HT-29 (cell line): ENCODE results near the gene FAM136A. TPM values are rescaled to one million over a fixed set of nuclear protein-coding genes. Genes with fewer than 3 reads are reported as not detected.
"Not testable (repeated sequence)": the region's sequence is repeated elsewhere in the genome, so short reads cannot be mapped to it uniquely, and the experiment has no call there.

ENCODE experiments used
- DNase-seq: peaks from one replicate; pipeline ENCODE4 v3.0.0-alpha.2; 2015; ENCODE audit warnings: low spot score
- small RNA-seq: library from RNA; depleted of rRNA; stranded (forward); fragments of <200 nt; gene quantifications from one replicate; pipeline ENCODE3, GENCODE V24; 2014
- total RNA-seq: library from RNA; depleted of rRNA; stranded (reverse); fragments of >200 nt; shearing (Covaris generic); gene quantifications from 2 replicates; pipeline ENCODE4 v1.2.3, GENCODE V29; 2014; rRNA removed

The FAM136A gene
- total RNA-seq, 1 experiment from 2014 or later: 73.6 TPM

DNA sequence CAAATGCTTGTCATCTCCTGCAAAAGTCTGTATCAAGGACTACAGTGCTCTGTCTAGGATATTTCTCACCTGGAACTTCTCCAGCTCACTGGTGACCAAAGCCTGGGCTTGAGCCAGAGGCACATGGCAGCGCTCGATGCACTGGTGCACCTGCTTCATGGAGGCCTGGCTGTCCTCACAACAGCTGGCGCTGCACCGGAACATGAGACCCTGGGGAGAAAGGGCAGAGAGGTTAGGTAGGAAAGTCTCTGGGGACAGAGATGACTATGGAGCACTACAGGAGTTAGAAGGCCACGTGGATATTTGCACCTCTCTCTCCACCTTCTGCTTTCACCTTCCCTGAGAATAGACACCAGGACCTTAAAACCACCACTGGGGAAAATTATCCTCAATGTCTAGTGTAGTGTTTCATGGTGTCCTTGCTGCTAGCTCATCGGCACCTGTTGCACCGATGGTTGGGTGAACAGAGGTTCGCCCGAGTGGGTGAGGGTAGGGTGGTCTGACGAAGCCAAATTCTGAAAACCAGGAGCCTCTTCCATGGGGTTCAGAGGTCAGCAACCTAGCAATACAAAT is 1.0 kb downstream of the FAM136A start:
- DNase-seq: no peak

GRCh38 chr2:70297828-70298227 is 4.0 kb downstream of the FAM136A start:
- DNase-seq: not testable (repeated sequence)

- no peak for DNase-seq
These were observed 18.2 kb downstream of the FAM136A start for GRCh38 chr2:70283500-70284191.

DNA sequence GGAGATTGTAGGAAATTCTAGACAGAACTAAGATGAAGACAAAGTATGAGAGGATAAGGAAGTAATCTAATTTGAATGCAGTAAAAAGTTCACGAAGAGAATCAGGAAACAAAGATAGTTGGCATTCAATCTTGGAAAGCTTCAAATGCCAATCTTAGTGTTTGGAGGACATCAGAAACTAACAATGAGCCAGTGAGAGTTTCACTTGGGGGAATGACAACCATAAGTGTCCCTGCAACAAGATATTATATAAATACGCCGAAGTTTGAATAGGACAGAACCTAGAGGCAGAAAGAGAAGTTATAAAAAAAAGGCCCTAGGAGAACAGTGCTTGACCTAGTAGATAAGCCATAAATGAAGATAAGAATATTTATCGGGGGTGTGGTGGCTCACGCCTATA is 19.4 kb downstream of the FAM136A start:
- DNase-seq: no peak

GRCh38 chr2:70280242-70280798 is 21.5 kb downstream of the FAM136A start:
- no peak for DNase-seq

DNA sequence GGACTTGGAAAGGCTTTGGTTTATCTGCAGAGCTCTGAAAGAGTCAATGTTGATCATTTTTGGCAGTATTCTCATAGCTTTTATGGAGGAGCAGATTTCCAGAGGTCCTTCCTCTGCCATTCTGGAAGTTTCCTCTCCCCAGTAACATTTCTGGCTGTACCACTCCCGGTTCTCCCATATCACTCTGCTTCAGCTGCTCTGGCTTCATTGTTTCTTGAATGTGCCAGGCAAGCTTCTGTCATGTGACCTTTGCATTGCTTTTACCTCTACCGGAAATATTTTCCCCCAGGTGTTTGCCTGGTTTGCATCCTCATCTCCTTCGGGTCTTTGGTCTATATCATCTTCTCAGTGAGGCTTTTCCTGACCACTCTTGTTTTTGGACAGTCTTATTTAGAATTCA is 31.5 kb downstream of the FAM136A start:
- no peak for DNase-seq

GRCh38 chr2:70269422-70270302 is 32.2 kb downstream of the FAM136A start:
- DNase-seq: not testable (repeated sequence)

- not testable (repeated sequence) for DNase-seq
These were observed 34.9 kb downstream of the FAM136A start for GRCh38 chr2:70266925-70267324.

- DNase-seq: no peak
These were observed 40.4 kb downstream of the FAM136A start for GRCh38 chr2:70261501-70261900.

GRCh38 chr2:70258532-70258875 is 43.4 kb downstream of the FAM136A start:
- peak; percentile 55 for DNase-seq

GRCh38 chr2:70255637-70256314 is 46.1 kb downstream of the FAM136A start:
- no peak for DNase-seq

- DNase-seq: no peak
These were observed 51.4 kb downstream of the FAM136A start for GRCh38 chr2:70250434-70250833.

DNA sequence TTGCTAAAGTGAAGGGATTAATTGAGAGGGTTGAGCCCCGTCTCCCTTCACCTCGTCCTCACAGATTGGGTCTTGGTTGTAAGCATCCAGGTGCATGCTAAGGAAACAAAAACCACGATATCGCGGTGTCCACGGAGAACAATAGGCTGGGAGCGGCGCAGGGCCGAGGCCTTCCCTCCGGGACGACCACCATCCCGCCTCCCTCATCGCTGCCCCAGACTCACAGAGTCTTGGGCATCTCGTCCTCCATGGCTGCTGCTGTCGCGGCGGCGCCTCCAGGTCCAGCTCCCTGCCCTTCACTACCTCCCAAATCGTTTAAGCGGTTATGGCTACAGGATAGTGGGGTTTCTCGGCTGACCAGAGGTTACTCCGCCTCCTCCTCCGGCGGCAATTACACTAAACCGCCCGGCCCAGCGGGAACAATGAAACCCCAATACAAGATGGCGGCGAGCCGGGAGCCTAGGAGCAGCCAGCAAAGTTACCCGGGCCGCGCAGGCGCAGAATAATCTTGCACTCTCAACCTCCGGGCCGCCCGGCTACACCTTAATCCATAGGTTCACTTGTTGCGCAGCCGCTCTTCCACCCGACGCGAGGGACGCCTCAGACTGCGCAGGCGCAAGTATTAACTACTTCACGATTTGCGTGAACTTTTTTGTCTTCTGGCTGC is 53.6 kb downstream of the FAM136A start, which contains the start of gene TIA1:
TIA1 (minus strand) TSS at position 448 of the 667 bp plus-strand sequence; CDS start at position 250, 198 bp downstream.
- peak; percentile 99 for DNase-seq

DNA sequence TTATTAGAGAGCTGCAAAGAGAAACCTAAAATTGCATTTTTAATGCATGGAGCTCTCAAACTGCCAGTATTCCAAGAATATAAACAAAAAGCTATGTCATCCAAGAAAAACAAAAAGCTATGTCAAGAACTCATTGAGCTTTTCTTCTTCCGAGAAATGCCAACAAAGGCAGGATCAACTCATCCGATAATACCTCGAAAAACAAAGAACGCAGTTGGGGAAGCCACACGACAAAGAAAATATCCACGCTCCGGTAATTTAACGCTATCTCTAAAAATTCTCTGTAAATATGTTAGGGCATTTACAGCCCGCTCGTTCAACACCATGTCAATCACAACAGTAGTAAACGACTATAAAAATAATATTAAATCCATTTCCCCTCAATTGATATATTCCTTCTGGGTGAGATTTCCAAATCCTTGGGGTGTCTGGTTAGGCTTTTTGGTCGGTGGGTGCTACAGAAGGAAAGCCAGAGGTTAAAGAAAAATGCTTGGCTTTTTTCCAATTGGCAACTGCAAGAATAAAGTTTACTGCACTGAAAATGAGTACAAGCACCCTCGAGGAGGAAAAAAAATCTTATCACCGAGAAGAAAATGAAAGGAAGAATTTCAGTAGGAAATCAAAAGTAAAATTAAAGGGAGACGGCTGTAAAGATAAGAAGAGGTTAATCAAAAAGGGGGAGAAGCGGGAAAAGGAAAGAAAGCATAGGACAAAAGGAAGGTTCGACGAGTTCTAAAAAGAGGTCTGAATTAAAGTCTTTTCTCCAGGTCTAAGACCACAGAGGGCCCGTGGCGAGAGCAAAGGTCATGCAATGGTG is 54.3 kb downstream of the FAM136A start:
- DNase-seq: peak; percentile 79

Small RNA genes within 50 kb of the gene (small RNA-seq; reads per million reads assigned to genes)
- gene AC016700.2 (not detected), gene MIR1285-2 (not detected)

Other genes starting within 250 kb of the FAM136A start
- 47.6 and 52.6 TPM in 2 replicates for gene PCBP1, start 214.6 kb downstream of the FAM136A start, total RNA-seq
- 7.0 and 10.5 TPM in 2 replicates for gene C2orf42, start 111.0 kb downstream of the FAM136A start, total RNA-seq
- gene TIA1, start 53.4 kb downstream of the FAM136A start, total RNA-seq: 49.8 and 73.9 TPM in 2 replicates
- 10.2 and 11.6 TPM in 2 replicates for gene PCYOX1, start 43.9 kb downstream of the FAM136A start, total RNA-seq
- 309 and 338 TPM in 2 replicates for gene SNRPG, start 8.3 kb downstream of the FAM136A start, total RNA-seq